Inflammatory macrophage (primary cell): ENCODE results near the gene KIF1C.

ENCODE experiments used
- DNase-seq, 2 donors: peaks; one replicate each; pipeline ENCODE4 v3.0.0-alpha.2; 2020 to 2022

Gene KIF1C

GRCh38 chr17:4969047-4969550 lies 28.7 kb upstream of the KIF1C start:
- peak; percentile 45 to 70 for DNase-seq

- no peak for DNase-seq
These were observed 28.1 kb upstream of the KIF1C start for GRCh38 chr17:4969551-4970173.

- no peak for DNase-seq
These were observed 27.5 kb upstream of the KIF1C start for GRCh38 chr17:4970273-4970672.

- no peak for DNase-seq
These were observed 25.9 kb upstream of the KIF1C start for GRCh38 chr17:4971826-4972225.

- DNase-seq, result no peak
These were observed 25.4 kb upstream of the KIF1C start for GRCh38 chr17:4972322-4972721.

- DNase-seq, result no peak
These were observed 25.0 kb upstream of the KIF1C start for GRCh38 chr17:4972752-4973151.

- peak; percentile 47 to 64 for DNase-seq
These were observed 24.3 kb upstream of the KIF1C start for GRCh38 chr17:4973256-4974114.

- DNase-seq, result no peak
These were observed 23.6 kb upstream of the KIF1C start for GRCh38 chr17:4974115-4974670.

- DNase-seq, result peak; percentile 75 to 76
These were observed 19.0 kb upstream of the KIF1C start for GRCh38 chr17:4978726-4979125.

- peak; percentile 38 to 39 for DNase-seq
These were observed 17.0 kb upstream of the KIF1C start for GRCh38 chr17:4980644-4981216.

- peak in 1 of 2 donors; percentile 24 for DNase-seq
These were observed 15.4 kb upstream of the KIF1C start for GRCh38 chr17:4982305-4982704.

- DNase-seq, result peak in 1 of 2 donors; percentile 24
These were observed 11.3 kb upstream of the KIF1C start for GRCh38 chr17:4986403-4986802.

GRCh38 chr17:4986951-4987766 lies 10.6 kb upstream of the KIF1C start, which contains the start of gene CAMTA2:
Gene CAMTA2 (minus strand): TSS chr17:4987675. CDS start chr17:4986222, 1,453 bp downstream.
- DNase-seq, result peak; percentile 79 to 81

- DNase-seq, result peak in 1 of 2 donors; percentile 44
These were observed 9.8 kb upstream of the KIF1C start for GRCh38 chr17:4987767-4988567.

- no peak for DNase-seq
These were observed 3.6 kb upstream of the KIF1C start for GRCh38 chr17:4994081-4994595.

GRCh38 chr17:4998027-4998731 lies 429 bp downstream of the KIF1C start:
- DNase-seq, result no peak

- DNase-seq, result no peak
These were observed 1.1 kb downstream of the KIF1C start for GRCh38 chr17:4998732-4999429.

- no peak for DNase-seq
These were observed 1.8 kb downstream of the KIF1C start for GRCh38 chr17:4999430-5000093.

GRCh38 chr17:5000237-5000639 lies 2.5 kb downstream of the KIF1C start:
- no peak for DNase-seq
